PC-3 (cell line): ENCODE results near the gene OXSR1. TPM values are rescaled to one million over a fixed set of nuclear protein-coding genes. Genes with fewer than 3 reads are reported as not detected.

Experiments used
- ATAC-seq: fragments of 200-7000 bp; cut with Tn5 transposase; 2 replicates; pipeline ENCODE4 v1.9.1; 2020; ENCODE audit warnings: mild to moderate bottlenecking, moderate library complexity
- BruUV-seq: library from RNA; stranded (reverse); fragments of 400-500 nt; replicated peaks from 2 replicates; lab custom pipeline; 2021; lab: Mats Ljungman, UMichigan
- CTCF ChIA-PET: fragments of 300-600 bp; sonication (Branson Sonifier 250); formaldehyde crosslinking; loops from one replicate; lab custom pipeline; 2022; ENCODE audit warnings: antibody characterized with exemption; lab: Charles Lee
- POLR2A ChIA-PET: fragments of 300-600 bp; sonication (Branson Sonifier 250); formaldehyde crosslinking; loops from one replicate; lab custom pipeline; 2022; ENCODE audit warnings: antibody characterized with exemption; ENCODE audit not compliant: unreplicated experiment; lab: Charles Lee
- DNase-seq: peaks from one replicate; pipeline ENCODE4 v3.0.0-alpha.2; 2015
- H2AFZ ChIP-seq: fragments of 300-600 bp; sonication (generic); 2 replicates; pipeline ENCODE4 v1.6.0; 2016; ENCODE audit warnings: antibody characterized with exemption, low read length
- H3F3A ChIP-seq: fragments of 300-600 bp; sonication (generic); one replicate; pipeline ENCODE4 v1.6.0; 2017; ENCODE audit warnings: antibody characterized with exemption, low read length, control low read depth, mild to moderate bottlenecking; ENCODE audit not compliant: unreplicated experiment
- H3K27ac ChIP-seq: fragments of 300-600 bp; sonication (generic); 2 replicates; pipeline ENCODE4 v1.5.1; 2016; ENCODE audit warnings: mild to moderate bottlenecking, low read length
- H3K27me3 ChIP-seq: fragments of 300-600 bp; sonication (generic); 2 replicates; pipeline ENCODE4 v1.6.1; 2016; ENCODE audit warnings: low read length, mixed read lengths
- H3K36me3 ChIP-seq: fragments of 300-600 bp; sonication (generic); 2 replicates; pipeline ENCODE4 v1.6.1; 2016; ENCODE audit warnings: low read depth, mixed run types, low read length, mixed read lengths
- H3K4me1 ChIP-seq: fragments of 300-600 bp; sonication (generic); 2 replicates; pipeline ENCODE4 v1.5.1; 2016; ENCODE audit warnings: low read length; ENCODE audit not compliant: insufficient read depth
- H3K4me2 ChIP-seq: fragments of 300-600 bp; sonication (generic); 2 replicates; pipeline ENCODE4 v1.6.0; 2016; ENCODE audit warnings: low read length
- H3K4me3 ChIP-seq: fragments of 300-600 bp; sonication (generic); 2 replicates; pipeline ENCODE4 v1.5.1; 2016; ENCODE audit warnings: mild to moderate bottlenecking, low read length, mixed read lengths
- H3K79me2 ChIP-seq: fragments of 300-600 bp; sonication (generic); 2 replicates; pipeline ENCODE4 v1.6.1; 2017; ENCODE audit warnings: low read length, mixed read lengths
- H3K9ac ChIP-seq: fragments of 300-600 bp; sonication (generic); 2 replicates; pipeline ENCODE4 v1.6.0; 2016; ENCODE audit warnings: mild to moderate bottlenecking, low read length
- H3K9me2 ChIP-seq: fragments of 300-600 bp; sonication (generic); replicated peaks from 2 replicates; pipeline ENCODE4 v1.6.1; 2016; ENCODE audit warnings: mixed run types, low read length, mixed read lengths
- H3K9me3 ChIP-seq: fragments of 300-600 bp; sonication (generic); 2 replicates; pipeline ENCODE4 v1.6.1; 2016; ENCODE audit warnings: low read length, mixed read lengths
- H4K20me1 ChIP-seq: fragments of 300-600 bp; sonication (generic); 2 replicates; pipeline ENCODE4 v1.6.1; 2016; ENCODE audit warnings: low read length, mixed read lengths
- CTCF ChIP-seq: fragments of 300-600 bp; sonication (generic); conservative IDR thresholded peaks from 2 replicates; pipeline ENCODE4 v1.5.1; 2017; ENCODE audit warnings: antibody characterized with exemption, low read depth, mild to moderate bottlenecking, low read length
- EZH2 ChIP-seq: fragments of 300-600 bp; sonication (generic); IDR thresholded peaks from one replicate; pipeline ENCODE4 v1.6.1; 2017; ENCODE audit warnings: antibody characterized with exemption, mild to moderate bottlenecking, low read length; ENCODE audit not compliant: unreplicated experiment
- EZH2phosphoT487 ChIP-seq: fragments of 300-600 bp; sonication (generic); IDR thresholded peaks from 2 replicates; pipeline ENCODE4 v1.6.1; 2018; ENCODE audit warnings: mild to moderate bottlenecking, antibody characterized with exemption, low read length, borderline replicate concordance
- intact Hi-C: fragments of 100-400 bp; cut with micrococcal nuclease; formaldehyde crosslinking; loops from 2 replicates; pipeline ENCODE4 v1.9.0; 2023
- total RNA-seq: library from RNA; depleted of rRNA; stranded (reverse); fragments of >200 nt; gene quantifications from 2 replicates; pipeline ENCODE4 v1.2.3, GENCODE V29; 2014

The OXSR1 gene
- total RNA-seq, 1 experiment from 2014 or later = 42.2 TPM

- Histone ChIP-seq H3K36me3 (peaks cover 27% of the 10 kb centered on the region; the same call in 1 of the 2 replicates), H3K27me3 (no peaks in the 10 kb centered on the region), H3K4me2 (no peak overlapping the region), H3K4me1 (no peaks in the 10 kb centered on the region), H3F3A (no peaks in the 10 kb centered on the region), H3K9me3 (no peaks in the 10 kb centered on the region), H2AFZ (no peak overlapping the region), H3K27ac (no peak overlapping the region), H4K20me1 (peaks cover 32% of the 10 kb centered on the region), H3K79me2 (peaks cover 81% of the 10 kb centered on the region), H3K4me3 (no peak overlapping the region), H3K9ac (no peak overlapping the region), H3K9me2 (no peaks in the 10 kb centered on the region)
- DNase-seq = no peak
- CTCF ChIA-PET = no interaction called here
- no TSS peak for BruUV-seq
- TF ChIP-seq CTCF = no peak
- no peak for TF ChIP-seq EZH2
- no peak for TF ChIP-seq EZH2phosphoT487
- POLR2A ChIA-PET = interaction anchor here (0.6 kb wide), 1 partner anchor 15 kb away, joined by 3 read pairs; no protein-coding TSS in a partner anchor
- ATAC-seq = no peak
- intact Hi-C loops = no loop called here
These were observed 42.1 kb downstream of the OXSR1 start for GRCh38 chr3:38207254-38208003.

GRCh38 chr3:38210141-38210757, 44.9 kb downstream of the OXSR1 start:
- Histone ChIP-seq H3K27ac (no peak overlapping the region), H3K79me2 (peaks cover 92% of the 10 kb centered on the region), H3K4me1 (no peaks in the 10 kb centered on the region), H3K36me3 (peaks cover 14% of the 10 kb centered on the region; the same call in 1 of the 2 replicates), H3K27me3 (no peaks in the 10 kb centered on the region), H3K4me2 (no peak overlapping the region), H3K9me3 (no peaks in the 10 kb centered on the region), H2AFZ (no peak overlapping the region), H3K4me3 (no peak overlapping the region), H3K9ac (no peak overlapping the region), H3K9me2 (no peaks in the 10 kb centered on the region), H4K20me1 (peaks cover 46% of the 10 kb centered on the region), H3F3A (no peaks in the 10 kb centered on the region)
- no peak for ATAC-seq
- DNase-seq = no peak
- no TSS peak for BruUV-seq
- ChIA-PET POLR2A (no interaction called here), CTCF (no interaction called here)
- intact Hi-C loops = no loop called here
- TF ChIP-seq EZH2 (no peak), CTCF (no peak)

GRCh38 chr3:38212141-38212540, 46.8 kb downstream of the OXSR1 start:
- H3K4me3 ChIP-seq = no peak overlapping the region
- TF ChIP-seq EZH2phosphoT487 (no peak), CTCF (no peak), EZH2 (no peak)
- H3K9me2 ChIP-seq = no peaks in the 10 kb centered on the region
- H3K9me3 ChIP-seq = no peaks in the 10 kb centered on the region
- intact Hi-C loops = no loop called here
- no peak overlapping the region for H2AFZ ChIP-seq
- H4K20me1 ChIP-seq = peaks cover 38% of the 10 kb centered on the region
- ATAC-seq (no peak), DNase-seq (no peak)
- H3K27ac ChIP-seq = no peak overlapping the region
- no peak overlapping the region for H3K4me2 ChIP-seq
- POLR2A ChIA-PET = interaction anchor here (0.6 kb wide), 1 partner anchor 1187 kb away, joined by 4 read pairs; no protein-coding TSS in a partner anchor
- H3F3A ChIP-seq = no peaks in the 10 kb centered on the region
- no peaks in the 10 kb centered on the region for H3K27me3 ChIP-seq
- no peak overlapping the region for H3K9ac ChIP-seq
- CTCF ChIA-PET = no interaction called here
- H3K79me2 ChIP-seq = peaks cover 89% of the 10 kb centered on the region
- H3K4me1 ChIP-seq = no peaks in the 10 kb centered on the region
- BruUV-seq = no TSS peak
- H3K36me3 ChIP-seq = peaks cover 20% of the 10 kb centered on the region
